IPS-NIHi7 (cell line): ENCODE measurements around the gene ADAMTS16.
"Not testable (repeated sequence)": the region's sequence is repeated elsewhere in the genome, so short reads cannot be mapped to it uniquely, and the experiment has no call there.

ENCODE experiments used
- DNase-seq: peaks from one replicate; pipeline ENCODE4 v3.0.0; 2012; ENCODE audit warnings: mixed read lengths; ENCODE audit errors: extremely low spot score

Gene ADAMTS16, protein sequence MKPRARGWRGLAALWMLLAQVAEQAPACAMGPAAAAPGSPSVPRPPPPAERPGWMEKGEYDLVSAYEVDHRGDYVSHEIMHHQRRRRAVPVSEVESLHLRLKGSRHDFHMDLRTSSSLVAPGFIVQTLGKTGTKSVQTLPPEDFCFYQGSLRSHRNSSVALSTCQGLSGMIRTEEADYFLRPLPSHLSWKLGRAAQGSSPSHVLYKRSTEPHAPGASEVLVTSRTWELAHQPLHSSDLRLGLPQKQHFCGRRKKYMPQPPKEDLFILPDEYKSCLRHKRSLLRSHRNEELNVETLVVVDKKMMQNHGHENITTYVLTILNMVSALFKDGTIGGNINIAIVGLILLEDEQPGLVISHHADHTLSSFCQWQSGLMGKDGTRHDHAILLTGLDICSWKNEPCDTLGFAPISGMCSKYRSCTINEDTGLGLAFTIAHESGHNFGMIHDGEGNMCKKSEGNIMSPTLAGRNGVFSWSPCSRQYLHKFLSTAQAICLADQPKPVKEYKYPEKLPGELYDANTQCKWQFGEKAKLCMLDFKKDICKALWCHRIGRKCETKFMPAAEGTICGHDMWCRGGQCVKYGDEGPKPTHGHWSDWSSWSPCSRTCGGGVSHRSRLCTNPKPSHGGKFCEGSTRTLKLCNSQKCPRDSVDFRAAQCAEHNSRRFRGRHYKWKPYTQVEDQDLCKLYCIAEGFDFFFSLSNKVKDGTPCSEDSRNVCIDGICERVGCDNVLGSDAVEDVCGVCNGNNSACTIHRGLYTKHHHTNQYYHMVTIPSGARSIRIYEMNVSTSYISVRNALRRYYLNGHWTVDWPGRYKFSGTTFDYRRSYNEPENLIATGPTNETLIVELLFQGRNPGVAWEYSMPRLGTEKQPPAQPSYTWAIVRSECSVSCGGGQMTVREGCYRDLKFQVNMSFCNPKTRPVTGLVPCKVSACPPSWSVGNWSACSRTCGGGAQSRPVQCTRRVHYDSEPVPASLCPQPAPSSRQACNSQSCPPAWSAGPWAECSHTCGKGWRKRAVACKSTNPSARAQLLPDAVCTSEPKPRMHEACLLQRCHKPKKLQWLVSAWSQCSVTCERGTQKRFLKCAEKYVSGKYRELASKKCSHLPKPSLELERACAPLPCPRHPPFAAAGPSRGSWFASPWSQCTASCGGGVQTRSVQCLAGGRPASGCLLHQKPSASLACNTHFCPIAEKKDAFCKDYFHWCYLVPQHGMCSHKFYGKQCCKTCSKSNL

DNA sequence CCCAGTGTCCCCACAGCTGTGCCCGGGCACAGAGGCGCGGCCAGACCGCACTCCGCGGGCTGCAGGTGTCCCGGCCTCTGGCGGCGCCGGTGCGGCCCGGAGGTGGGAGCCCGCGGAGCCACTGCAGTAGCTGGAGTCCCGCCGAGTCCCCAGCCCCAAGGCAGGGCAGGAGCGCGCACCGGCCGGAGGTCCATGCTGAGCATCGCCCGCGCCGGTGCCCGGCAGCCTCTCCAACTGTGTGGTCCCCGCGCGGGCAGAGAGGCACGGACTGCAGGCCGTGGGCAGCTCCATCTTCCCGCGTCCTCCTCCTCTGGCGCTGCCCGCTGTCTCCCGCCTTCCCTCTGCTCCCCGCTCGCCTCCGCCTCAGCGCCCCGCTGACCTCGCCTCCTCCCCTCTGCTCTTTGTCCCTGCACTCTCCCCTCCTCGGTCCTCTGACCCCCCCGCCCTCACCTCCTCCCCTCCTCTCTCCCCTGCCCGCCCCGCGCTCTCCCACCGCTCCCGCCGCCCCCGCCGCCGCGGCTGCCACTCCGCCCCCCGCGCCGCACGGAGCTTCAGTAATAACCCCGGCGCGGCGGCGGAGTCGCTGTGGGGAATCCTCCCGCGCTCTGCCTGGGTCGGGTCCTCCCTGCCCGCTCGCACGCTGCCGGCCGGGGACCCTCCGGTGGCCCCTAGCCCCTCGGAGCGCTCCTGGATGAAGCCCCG lies at the start of gene ADAMTS16:
Gene ADAMTS16 (plus strand): TSS at position 554 of the 702 bp plus-strand sequence. CDS start 138 bp downstream, at position 692.
- DNase-seq = peak; percentile 71

DNA sequence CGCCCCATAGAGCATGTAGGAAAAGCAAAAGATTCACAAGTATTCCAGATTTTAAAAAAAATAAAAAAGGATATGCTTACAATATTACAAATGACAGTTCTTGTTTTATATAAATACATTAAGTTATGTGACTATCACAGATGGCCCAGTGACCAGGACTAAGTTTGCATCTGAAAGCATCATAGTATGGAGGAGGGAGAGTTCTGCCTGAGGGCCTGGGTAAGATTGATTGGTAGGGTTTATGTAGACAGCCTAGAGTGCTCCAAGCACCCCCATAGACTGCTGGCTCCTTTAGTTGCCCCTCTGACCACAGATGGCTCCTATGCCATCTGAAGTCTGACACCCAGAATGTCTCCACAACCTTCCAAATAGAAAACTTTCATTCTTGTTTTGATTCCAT lies 48.0 kb upstream of the ADAMTS16 start:
- DNase-seq = no peak

DNA sequence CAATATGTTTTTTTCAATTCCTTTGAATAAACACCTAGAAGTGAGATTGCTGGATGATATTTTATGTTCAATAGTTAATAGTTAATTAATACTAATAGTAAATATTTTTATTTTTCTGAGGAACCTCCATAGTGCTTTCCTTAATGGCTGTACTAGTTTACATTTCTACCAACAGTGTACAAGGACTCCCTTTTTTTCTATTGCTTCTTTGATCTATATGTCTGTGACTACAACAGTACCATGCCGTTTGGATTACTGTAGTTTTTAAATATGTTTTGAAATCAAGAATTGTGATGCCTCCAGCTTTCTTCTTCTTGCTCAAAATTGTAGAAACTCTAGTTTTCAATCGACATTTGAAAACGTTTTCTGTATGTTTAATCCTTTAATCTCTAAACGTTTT lies 39.5 kb upstream of the ADAMTS16 start:
- no peak for DNase-seq

DNA sequence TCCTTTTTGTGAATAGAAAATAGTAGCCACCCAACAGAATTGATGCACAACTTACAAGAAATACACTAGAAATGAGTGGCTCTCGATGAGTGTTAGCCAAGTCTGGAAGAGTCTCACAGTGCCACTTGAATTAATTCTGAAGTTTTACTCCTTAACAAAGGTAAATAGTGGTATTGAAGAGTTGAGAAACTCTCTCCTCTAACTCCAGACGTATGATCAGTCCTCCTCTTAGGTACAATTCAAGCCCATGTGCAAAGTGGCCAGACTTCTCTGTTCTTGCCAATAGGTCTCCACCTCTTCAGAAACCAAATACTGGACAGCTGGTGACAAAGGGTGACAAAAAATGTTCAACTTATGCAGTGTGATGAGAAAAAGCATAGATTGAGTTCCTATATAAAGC lies 38.5 kb upstream of the ADAMTS16 start:
- DNase-seq = no peak

DNA sequence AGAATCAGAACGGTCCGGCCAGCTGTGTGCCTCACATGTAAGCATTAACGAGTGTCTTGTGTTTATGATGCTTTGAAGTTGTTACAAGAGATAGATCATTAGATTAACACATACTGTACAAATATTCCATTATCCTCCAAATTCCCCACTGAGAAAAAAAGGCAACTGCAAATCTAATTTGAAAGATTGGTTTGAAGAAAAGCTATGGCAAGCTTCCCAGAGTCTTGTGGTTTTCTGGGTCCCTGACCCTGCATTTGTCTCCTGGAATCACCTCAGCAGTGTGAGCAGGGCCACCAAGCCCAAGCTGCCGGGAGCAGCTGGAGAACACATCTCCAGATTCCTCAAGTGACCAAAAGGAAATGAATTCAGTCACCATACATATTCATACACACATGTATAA lies 36.9 kb upstream of the ADAMTS16 start:
- DNase-seq = no peak

DNA sequence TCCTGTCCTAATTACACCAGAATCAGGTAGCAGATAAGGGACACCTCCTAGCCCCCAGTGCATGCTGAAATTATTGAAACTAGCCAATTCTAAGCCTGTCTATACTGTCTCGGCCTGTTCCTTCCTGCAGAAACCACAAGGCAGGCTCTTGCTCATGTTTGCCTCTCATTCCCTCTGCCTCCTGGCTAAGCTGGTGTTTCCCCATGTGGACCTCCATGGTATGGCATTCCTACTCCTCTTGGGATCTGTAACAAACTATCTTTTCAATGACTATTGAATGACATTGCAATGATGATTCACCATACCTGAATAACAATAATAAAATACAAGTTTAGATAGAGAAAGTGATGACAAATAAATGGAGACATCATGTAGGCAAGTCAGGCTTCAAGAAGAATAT lies 35.6 kb upstream of the ADAMTS16 start:
- no peak for DNase-seq

DNA sequence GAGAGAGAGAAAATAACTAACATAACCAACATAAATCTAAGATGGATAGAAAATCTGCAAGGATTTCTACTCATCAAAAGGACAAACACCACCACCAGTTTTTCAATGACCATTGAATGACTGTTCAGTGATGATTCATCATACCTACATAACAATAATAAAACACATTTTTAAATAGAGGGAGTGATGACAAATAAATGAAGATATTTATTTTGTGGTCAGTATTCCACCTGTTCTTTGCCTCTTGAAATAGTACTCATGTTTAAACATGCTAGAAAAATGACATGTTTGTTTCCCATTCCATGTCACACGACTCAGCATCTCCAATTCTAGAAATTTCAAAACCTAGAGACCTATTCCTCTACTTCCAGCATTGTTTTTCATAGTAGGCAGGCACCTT lies 34.6 kb upstream of the ADAMTS16 start:
- no peak for DNase-seq

DNA sequence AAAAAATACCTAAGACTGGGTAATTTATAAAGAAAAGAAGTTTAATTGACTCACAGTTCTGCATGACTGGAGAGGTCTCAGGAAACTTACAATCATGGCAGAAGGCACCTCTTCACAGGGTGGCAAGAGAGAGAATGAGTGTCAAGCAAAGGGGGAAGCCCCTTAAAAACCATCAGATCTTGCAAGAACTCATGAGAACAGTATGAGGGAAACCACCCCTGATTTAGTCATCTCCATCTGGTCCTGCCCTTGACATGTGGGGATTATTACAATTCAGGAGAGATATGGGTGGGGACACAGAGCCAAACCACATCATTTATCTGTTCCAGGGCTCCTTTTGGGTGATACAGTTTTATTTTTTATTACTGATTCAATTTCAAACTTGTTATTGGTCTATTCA lies 23.2 kb upstream of the ADAMTS16 start:
- DNase-seq = no peak

DNA sequence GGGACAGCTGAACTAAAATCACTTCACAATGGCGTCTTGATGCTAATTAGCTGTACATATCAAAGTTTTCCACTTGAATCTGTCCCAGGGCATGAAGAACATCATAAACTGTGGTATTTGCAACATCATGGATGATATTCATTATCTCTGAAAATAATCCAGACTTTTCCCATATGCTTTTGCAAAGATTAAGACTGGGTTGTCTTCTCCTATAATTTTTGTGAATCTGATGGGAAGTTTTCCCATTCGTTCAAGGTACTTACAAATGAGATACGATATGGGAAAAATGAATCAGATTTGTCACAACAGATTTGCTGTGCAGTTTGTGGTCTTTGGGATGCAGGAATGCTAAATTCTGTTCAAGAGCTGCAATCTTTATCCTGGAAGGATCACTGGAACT lies 17.4 kb upstream of the ADAMTS16 start:
- DNase-seq = no peak

DNA sequence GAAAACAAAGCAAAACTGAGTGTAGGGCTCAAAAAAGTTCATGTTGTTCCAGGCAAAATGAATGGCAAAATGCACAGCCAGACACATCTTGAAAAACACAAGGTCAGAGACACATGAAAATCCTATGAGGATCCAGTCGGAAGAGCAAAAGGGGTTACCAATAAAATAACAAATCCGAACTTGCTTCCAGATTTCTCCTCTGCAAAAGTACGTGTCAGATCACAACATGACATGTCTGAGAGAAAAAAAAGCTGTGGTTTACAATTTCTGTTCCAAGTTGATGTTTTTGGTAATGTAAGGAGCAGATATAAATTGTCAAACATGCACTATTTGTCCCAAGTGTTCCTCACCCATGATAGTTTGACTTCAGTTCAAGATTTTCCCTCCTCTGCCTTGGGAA lies 15.9 kb upstream of the ADAMTS16 start:
- DNase-seq = no peak

DNA sequence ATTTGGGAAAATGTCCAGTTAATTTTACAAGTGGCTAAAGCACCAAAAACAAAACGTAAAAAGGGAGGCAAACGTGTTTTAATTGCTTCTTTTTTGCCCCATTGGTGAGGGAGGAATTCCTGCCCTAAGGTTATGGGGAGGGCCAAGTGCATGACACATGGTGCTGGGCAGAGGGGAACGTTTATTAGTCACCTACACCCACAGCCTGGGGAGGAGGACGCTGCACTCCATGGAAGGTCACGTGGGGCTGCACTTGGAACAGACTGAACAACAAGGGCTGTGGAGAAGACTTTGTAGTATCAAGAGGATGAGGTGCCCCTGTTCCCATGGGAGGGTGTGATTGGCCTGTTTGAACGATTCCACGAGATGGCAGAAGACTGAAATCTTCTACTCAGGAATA lies 13.7 kb upstream of the ADAMTS16 start:
- peak; percentile 23 for DNase-seq

DNA sequence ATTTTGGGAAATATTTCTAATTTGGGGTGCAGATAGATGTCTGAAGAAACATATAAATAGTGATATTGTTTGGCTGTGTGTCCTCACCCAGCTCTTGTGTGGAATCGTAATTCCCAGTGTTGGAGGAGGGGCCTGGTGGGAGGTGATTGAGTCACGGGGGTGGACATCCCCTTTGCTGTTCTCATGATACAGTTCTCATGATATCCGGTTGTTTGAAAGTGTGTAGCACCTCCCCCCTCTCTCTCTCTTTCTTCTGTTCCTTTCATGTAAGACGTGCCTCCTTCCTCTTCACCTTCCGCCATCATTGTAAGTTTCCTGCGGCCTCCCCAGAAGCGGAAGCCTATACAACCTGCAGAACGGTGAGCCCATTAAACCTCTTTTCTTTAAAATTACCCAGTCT lies 11.4 kb upstream of the ADAMTS16 start:
- DNase-seq = no peak

DNA sequence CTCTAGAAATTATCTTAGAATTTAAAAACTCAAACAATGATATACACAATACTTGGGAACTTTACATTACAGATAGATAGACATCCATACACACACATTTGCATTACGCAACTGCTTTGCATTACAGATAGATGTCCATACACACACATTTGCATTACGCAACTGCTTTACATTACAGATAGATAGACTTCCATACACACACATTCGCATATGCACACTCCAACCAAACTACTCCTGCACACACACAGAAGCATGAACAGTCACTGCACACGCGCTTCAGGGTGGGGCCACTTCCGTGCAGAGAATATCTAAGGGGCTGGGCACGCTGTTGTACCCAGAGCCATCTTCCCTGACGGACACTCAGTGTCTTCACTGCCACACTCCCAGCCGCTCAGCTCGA lies 7.9 kb upstream of the ADAMTS16 start:
- no peak for DNase-seq

DNA sequence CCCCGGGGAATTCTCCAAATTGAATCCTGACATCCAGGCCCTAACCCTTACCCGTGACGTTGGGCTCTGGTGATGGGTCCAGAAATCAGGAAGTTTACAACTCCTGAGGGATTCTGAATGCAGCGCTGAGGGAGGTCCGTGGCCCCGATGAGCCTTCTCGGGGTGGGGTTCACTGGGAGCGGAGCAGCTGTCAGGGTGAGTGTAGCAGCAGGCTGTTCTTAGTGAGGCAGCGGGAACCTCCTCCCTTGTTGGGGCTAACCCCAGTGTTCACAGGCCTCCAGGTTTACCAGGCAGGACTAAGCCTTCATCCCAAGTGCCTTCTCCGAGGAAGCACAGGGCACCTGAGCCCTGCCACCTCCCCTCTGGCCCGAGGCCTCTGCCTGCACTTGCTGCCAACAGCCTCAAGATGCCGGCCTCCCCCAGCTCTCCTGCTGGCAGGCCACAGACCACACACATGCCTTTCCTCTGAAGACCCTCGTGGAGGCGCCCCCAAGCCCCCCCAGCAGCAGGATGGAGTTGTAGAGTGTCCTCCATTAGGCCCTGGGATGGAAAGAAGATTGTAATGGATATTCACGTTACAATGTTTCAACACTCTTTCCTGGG lies 7.3 kb upstream of the ADAMTS16 start:
- DNase-seq = no peak

DNA sequence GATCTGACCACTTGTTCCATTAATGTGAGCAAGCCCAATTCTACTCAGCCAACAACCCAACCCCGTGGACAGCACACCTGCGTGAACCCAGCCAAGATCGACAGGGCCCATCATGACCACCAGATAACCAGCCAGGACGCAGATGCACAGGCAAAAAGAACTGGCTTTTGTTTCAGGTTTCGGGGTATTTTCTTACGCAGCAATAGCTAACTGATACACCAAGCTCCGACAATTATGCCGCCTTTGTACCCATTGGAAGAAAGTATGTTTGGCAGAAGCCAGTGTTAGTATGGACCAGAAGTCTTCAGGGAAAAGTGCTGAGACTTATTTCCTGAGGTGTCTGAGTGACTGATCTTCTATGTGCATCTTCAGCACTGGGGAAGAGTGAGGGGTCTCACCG lies 6.0 kb upstream of the ADAMTS16 start:
- DNase-seq = no peak

DNA sequence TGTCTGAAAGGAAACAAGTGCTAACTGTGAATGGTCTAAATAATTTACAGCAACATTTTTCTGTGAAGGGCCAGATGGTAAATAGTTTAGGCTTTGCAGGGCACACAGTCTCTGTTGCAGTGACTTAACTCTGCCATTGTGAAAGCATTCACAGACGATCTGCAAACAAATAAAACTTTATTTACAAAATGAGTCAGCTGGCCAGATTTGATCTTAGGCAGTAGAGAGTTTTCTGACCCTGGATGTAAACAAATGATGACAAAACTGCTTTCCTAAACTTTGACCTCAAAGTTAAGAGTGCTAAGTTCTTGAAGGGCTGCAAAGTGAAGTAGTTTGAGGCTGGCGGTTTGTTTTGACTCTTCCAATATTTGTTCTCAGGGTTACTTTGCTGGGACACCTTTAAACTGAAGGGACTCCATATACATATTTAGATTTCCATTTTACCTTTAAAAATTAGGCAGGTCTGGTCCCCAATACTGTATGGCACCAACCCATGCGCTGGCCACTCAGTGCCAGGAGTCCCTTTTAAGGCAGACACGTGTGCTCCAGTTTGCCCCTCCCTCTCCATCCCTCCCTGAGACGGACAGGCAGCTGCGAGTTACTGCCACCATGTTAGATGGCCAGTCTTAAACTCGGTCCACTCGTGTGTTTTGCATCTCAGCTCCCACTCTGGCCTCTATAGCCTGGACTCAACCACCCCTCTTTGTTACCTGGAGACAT lies 4.0 kb upstream of the ADAMTS16 start:
- no peak for DNase-seq

DNA sequence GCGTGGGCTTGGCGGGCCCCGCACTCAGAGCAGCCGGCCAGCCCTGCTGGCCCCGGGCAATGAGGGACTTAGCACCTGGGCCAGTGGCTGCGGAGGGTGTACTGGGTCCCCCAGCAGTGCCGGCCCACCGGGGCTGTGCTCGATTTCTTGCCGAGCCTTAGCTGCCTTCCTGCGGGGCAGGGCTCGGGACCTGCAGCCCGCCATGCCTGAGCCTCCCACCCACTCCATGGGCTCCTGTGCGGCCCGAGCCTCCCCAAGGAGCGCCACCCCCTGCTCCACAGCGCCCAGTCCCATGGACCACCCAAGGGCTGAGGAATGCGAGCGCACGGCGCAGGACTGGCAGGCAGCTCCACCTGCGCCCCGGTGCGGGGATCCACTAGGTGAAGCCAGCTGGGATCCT lies 2.3 kb upstream of the ADAMTS16 start:
- DNase-seq = not testable (repeated sequence)

DNA sequence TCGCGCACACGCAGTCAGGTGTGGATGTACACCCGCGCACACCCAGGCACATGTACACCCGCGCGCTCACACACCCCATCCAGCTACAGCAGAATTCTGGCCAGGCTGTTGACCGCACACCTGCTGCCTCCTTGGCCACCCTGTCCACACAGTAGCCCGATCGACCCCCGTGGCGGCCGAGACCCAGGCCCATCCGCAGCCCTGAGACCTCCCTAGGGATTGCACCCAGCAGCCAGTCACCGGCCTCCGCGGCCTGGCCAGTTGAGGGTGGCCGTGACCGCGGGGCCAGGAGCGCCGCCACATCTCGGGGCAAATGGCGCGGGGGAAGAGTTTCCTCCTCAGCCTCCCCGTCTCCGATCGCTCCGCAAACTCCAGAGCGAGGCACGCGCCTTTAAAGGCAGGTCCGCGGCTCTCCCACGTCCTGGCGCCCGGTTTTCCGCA lies 774 bp upstream of the ADAMTS16 start:
- DNase-seq = no peak

DNA sequence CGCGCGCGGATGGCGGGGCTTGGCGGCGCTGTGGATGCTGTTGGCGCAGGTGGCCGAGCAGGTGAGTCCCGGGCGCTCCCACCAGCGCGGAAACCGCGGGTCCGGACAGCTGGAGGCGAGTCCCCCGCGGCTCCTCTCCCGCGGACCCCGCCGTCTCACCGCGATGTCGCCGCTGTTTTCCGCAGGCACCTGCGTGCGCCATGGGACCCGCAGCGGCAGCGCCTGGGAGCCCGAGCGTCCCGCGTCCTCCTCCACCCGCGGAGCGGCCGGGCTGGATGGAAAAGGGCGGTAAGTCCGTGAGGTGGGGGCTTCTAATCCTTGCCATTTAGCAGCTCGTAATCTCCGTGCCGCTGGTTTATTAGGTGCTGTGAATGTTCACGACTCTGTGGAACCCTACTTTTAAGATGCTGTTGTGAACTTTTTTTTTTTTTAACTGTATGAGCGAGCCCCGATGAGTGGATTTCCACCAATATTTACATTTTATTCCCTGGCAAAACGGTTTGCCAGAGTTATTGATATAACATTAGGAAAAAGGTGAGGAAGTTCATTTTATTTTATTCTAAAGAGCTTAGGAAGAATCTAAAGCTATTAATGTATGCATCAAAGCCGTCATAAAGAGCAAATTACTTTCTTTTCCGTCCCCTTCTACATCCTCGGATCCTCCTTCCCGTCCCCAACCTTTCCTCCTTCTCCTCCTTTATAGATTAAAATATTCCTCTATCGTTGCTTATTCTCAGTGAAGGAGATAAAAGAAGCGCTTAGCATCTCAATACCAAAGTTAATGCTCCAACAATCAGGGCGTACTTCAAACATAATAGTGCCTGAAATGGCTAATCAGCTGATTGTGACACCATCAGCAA lies 579 bp downstream of the ADAMTS16 start:
- DNase-seq = peak; percentile 28

DNA sequence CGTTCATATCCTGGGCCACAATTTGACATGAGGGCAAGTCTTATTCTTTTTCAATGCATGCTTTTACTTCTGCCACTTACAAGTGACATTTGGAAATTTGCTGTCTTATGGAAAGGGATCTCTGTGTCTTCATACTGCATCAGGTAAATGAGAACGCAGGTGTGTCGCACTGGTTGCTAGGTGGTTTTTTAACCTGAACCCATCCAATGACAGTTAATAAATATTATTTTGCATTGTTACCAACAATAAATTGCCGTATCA lies 1.1 kb downstream of the ADAMTS16 start:
- DNase-seq = no peak
